ENCODE data around the gene NACAD. TPM values are rescaled to one million over a fixed set of nuclear protein-coding genes. Genes with fewer than 3 reads are reported as not detected.

NACAD gene
- total RNA-seq, 6 experiments from 2014 or later: 0.09 to 0.42 (median 0.12) TPM; not detected in 1

DNA sequence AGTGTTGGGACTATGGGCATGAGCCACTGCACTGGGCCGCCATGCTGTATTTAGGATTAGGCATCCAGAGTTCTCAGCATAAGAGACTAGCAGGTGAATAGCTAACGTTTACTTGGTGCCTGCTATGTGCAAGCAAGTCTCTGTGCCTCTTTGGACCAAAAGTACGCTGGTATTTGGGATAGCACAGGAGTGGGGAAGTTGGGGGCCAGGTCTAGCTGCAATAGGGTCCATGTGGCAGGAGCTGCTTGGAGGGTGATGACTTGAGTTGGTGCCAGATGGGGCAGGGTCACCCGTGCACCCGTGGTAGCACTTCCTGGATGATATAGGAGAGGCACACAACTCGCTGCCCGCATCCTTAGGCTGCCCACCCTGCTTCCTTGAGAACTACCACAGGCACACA lies 22.4 kb downstream of the NACAD start:
- H3K27me3 ChIP-seq: no peaks in the 10 kb centered on the region
- H3K9me3 ChIP-seq: no peaks in the 10 kb centered on the region
- TF ChIP-seq POLR2A (IDR thresholded peaks at IDR 0.05): no peak
- TF ChIP-seq, protein P1, sequence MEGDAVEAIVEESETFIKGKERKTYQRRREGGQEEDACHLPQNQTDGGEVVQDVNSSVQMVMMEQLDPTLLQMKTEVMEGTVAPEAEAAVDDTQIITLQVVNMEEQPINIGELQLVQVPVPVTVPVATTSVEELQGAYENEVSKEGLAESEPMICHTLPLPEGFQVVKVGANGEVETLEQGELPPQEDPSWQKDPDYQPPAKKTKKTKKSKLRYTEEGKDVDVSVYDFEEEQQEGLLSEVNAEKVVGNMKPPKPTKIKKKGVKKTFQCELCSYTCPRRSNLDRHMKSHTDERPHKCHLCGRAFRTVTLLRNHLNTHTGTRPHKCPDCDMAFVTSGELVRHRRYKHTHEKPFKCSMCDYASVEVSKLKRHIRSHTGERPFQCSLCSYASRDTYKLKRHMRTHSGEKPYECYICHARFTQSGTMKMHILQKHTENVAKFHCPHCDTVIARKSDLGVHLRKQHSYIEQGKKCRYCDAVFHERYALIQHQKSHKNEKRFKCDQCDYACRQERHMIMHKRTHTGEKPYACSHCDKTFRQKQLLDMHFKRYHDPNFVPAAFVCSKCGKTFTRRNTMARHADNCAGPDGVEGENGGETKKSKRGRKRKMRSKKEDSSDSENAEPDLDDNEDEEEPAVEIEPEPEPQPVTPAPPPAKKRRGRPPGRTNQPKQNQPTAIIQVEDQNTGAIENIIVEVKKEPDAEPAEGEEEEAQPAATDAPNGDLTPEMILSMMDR (IDR thresholded peaks at IDR 0.05): no peak
- H3K27ac ChIP-seq: no peak overlapping the region
- no peaks in the 10 kb centered on the region for H3K4me1 ChIP-seq
- DNase-seq: no peak
- 90% methylated on average over 5 of the region's 7 CpGs for WGBS (ENCODE audit: insufficient coverage, low coverage, low lambda C conversion rate, missing lambda C conversion rate)
- no peak for ATAC-seq
- intact Hi-C loops (cut with DNase I): no loop called here
- no peak overlapping the region for H3K4me3 ChIP-seq
- peaks cover 0 to 51% (median 10%) of the 10 kb centered on the region in 4 donors for H3K36me3 ChIP-seq

DNA sequence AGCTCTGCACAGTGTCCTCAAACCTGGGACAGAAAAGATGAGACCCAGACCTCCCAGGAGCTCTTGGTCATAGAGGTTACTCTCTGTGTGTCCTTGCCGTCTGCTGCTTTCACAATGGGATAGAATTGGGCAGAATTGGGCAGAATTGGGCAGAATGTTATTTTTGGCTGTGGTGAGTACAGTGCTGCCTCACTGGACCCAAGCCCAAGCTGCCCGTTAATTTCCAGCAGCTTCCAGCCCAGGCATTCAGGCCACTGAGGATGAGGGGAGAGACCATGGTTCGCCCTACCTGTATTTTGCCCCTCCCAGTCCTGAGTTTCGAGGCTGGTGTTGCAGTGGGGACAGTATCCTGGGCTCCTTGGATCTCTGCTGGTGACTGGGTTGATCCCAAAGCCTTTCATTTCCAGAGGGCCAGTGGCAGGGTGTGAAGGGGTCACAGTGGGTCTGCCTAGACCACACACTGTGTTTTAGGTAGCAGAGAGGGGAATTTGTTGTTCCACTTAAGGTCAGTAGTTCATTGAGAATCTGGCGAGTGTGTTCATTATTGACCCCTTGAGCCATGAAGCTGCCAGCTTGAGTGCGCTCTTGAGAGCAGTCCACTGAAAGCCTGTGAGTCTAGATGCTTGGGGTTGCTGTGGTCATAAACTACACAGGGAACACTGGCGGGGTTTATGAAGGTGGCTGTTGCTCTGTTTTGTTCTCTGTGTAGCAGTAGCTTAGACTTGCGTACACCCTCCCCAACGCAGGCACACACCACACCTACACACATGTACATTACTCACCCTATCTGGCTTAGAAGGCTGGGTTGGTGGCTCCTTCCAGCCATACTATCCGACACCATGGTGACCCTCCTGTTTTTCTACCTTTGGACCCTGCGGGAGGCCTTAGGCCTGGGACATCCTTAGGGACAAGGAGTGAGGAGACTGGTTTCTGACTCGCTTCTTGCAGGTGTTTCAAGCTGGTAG lies 23.5 kb downstream of the NACAD start:
- intact Hi-C loops (cut with DNase I): no loop called here
- TF ChIP-seq, protein P1 (IDR thresholded peaks at IDR 0.05): no peak
- no peak for TF ChIP-seq POLR2A (IDR thresholded peaks at IDR 0.05)
- no peaks in the 10 kb centered on the region for H3K4me1 ChIP-seq
- no peak overlapping the region for H3K4me3 ChIP-seq
- no peak overlapping the region for H3K27ac ChIP-seq
- no peaks in the 10 kb centered on the region for H3K27me3 ChIP-seq
- 81% methylated on average over 4 of the region's 12 CpGs for WGBS (ENCODE audit: insufficient coverage, low coverage, low lambda C conversion rate, missing lambda C conversion rate)
- no peak for DNase-seq
- ATAC-seq: no peak
- no peaks in the 10 kb centered on the region for H3K9me3 ChIP-seq
- peaks cover 0 to 43% (median 10%) of the 10 kb centered on the region in 4 donors for H3K36me3 ChIP-seq

DNA sequence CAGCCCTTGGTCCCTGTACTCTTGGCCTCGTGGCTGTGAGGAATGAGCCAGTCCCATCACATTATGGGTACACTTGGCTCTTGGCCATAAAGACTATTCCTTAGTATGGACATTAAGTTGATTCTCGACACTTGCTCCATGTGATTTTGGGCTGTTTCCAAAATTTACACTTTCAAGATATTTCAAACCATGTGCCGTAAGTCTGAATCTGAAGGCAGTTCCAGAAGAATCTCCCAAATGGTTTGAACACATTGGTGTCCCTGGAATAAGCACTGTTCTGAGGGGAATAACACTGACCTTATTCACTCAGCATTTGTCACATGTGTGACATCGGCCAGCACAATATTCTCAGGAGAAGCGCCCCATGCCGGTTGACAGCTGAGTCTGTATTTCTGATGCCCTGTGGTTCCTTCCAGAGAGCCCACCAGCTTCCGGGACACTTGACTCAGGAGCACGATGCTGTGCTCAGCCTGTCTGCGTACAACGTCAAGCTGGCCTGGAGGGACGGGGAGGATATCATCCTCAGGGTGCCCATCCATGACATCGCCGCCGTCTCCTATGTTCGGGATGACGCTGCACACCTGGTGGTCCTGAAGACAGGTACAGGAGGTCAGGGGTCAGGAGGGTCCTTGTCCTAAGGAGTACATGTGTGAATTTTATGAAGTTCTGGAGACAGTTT lies 24.6 kb downstream of the NACAD start:
- H3K9me3 ChIP-seq: no peaks in the 10 kb centered on the region
- H3K36me3 ChIP-seq: peaks cover 0 to 31% (median 6%) of the 10 kb centered on the region in 4 donors
- no peaks in the 10 kb centered on the region for H3K27me3 ChIP-seq
- H3K4me3 ChIP-seq: no peak overlapping the region
- WGBS (ENCODE audit: insufficient coverage, low coverage, low lambda C conversion rate, missing lambda C conversion rate): 95% methylated on average over 4 of the region's 16 CpGs
- intact Hi-C loops (cut with DNase I): no loop called here
- H3K27ac ChIP-seq: no peak overlapping the region
- H3K4me1 ChIP-seq: no peaks in the 10 kb centered on the region
- DNase-seq: no peak
- no peak for ATAC-seq
- TF ChIP-seq, protein P1 (IDR thresholded peaks at IDR 0.05): no peak
- TF ChIP-seq POLR2A (IDR thresholded peaks at IDR 0.05): no peak

DNA sequence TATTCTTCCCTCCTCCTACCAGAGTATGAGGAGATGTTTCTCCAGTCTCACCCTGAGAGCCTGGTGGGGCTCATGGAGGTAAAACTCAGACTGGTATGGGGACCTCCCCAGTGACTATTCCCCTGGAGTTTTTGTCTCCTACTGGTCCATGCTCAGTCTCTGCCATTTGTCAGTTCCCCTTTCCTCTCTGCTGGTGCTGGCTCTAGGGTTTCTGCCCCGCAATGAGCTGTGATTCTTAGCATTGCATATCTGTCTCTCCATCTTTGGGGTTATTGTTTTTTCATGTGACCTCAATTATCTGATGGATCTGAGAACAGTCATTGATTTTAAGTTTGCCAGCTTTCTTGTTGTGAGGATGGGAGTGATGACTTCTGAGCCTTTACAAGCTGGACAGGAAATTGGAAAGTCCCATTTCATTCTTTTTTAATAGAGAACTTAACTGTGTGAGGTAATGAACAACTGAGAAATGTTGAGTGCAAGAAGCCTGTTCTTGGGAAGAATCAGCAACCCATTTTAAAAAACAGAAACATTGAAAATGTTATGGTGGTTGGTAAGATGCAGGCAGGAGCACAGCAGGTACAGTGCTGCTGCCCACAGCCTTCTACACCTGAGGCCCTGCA lies 26.9 kb downstream of the NACAD start:
- ATAC-seq (no peak), DNase-seq (no peak)
- Histone ChIP-seq H3K27me3 (no peaks in the 10 kb centered on the region), H3K27ac (no peak overlapping the region), H3K36me3 (peaks cover 0 to 13% (median 6%) of the 10 kb centered on the region in 4 donors), H3K4me3 (no peak overlapping the region), H3K4me1 (no peaks in the 10 kb centered on the region), H3K9me3 (no peaks in the 10 kb centered on the region)
- intact Hi-C loops (cut with DNase I): no loop called here
- TF ChIP-seq, protein P1 (IDR thresholded peaks at IDR 0.05): no peak
- 100% methylated on average over 1 of the region's 1 CpG for WGBS (ENCODE audit: insufficient coverage, low coverage, low lambda C conversion rate, missing lambda C conversion rate)

All from right lobe of liver (tissue), 6 donors.